ENCODE results near the gene SPTBN2. TPM values are rescaled to one million over a fixed set of nuclear protein-coding genes. Genes with fewer than 3 reads are reported as not detected.

Gene SPTBN2
- total and polyA plus RNA-seq, 2 of the 4 experiments (the other 2 are of a cell fraction): 0.18 to 0.41 TPM

DNA sequence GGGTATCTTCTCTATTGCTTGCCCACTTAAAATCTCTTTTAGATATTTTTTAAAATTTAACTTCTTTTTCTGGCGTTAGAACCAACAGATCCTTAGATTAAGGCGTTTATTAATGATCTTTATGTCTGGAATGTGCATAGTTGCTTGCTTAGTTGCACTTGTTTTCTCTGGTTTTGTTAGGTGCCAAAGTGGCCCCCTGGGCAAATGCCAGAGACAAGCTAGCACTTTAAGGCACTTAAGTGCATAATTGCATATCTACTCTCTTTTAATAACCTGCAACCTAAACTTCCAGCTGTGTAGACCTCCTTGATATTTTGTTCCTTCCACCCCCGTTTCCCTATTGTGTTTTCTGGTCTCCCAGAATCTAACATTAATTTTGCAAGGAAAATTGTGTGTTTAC is 87.2 kb downstream of the SPTBN2 start:
- no peak overlapping the region for H3K4me3 ChIP-seq (ENCODE audit: insufficient read depth, low read depth, low read length)
- ATAC-seq (ENCODE audit: low read depth): no peak
- WGBS, 2 experiments (ENCODE audit: extremely low coverage in 2 of 2, insufficient read length in 1 of 2): no CpG with 5 or more reads among the region's 3 CpGs
- H2BK15ac ChIP-seq (ENCODE audit: low read depth, low read length): no peak overlapping the region
- no peak overlapping the region for H3K27ac ChIP-seq (ENCODE audit: insufficient read depth, low read length)
- H3K4me1 ChIP-seq (ENCODE audit: control insufficient read depth, insufficient read depth, low read length): peaks cover 25% of the 10 kb centered on the region
- no peak overlapping the region for H3K4ac ChIP-seq (ENCODE audit: low read depth, low read length)
- intact Hi-C loops (cut with micrococcal nuclease): loop anchor here (2.0 kb wide), 1 partner anchor 63 kb away; no protein-coding TSS in a partner anchor
- peak overlapping the region; percentile 79 for H3K4me2 ChIP-seq (ENCODE audit: low read depth, low read length)
- H4K5ac ChIP-seq (ENCODE audit: low read depth, low read length): no peak overlapping the region
- no TSS peak for BruUV-seq (replicated peaks)
- no peak overlapping the region for H4K91ac ChIP-seq (ENCODE audit: insufficient read depth, low read depth, low read length)
- no peak overlapping the region for H2AFZ ChIP-seq (replicated peaks; ENCODE audit: low read length, poor library complexity)
- no peak overlapping the region for H2AK5ac ChIP-seq (ENCODE audit: low read depth, low read length)
- no peak overlapping the region for H2BK5ac ChIP-seq (ENCODE audit: low read depth, low read length, poor library complexity, severe bottlenecking)
- TF ChIP-seq FOS (IDR thresholded peaks at IDR 0.05; ENCODE audit: low read depth, low read length) (no peak), POLR2A (IDR thresholded peaks at IDR 0.05; ENCODE audit: low read depth, low read length) (no peak), NFE2L2 (IDR thresholded peaks at IDR 0.05; ENCODE audit: low read depth, low read length) (no peak), RFX5 (IDR thresholded peaks at IDR 0.05; ENCODE audit: low read depth, low read length) (no peak), SMC3 (IDR thresholded peaks at IDR 0.05; ENCODE audit: low read depth, low read length) (no peak), MAZ (IDR thresholded peaks at IDR 0.05; ENCODE audit: borderline replicate concordance, low read depth, low read length) (no peak), RAD21 (IDR thresholded peaks at IDR 0.05; ENCODE audit: low read length) (no peak), MXI1 (IDR thresholded peaks at IDR 0.05; ENCODE audit: borderline replicate concordance, low read depth, low read length) (no peak), BHLHE40 (IDR thresholded peaks at IDR 0.05; ENCODE audit: low read depth, low read length) (no peak), RCOR1 (IDR thresholded peaks at IDR 0.05; ENCODE audit: insufficient replicate concordance, low read length) (no peak)
- TF ChIP-seq, protein P1, sequence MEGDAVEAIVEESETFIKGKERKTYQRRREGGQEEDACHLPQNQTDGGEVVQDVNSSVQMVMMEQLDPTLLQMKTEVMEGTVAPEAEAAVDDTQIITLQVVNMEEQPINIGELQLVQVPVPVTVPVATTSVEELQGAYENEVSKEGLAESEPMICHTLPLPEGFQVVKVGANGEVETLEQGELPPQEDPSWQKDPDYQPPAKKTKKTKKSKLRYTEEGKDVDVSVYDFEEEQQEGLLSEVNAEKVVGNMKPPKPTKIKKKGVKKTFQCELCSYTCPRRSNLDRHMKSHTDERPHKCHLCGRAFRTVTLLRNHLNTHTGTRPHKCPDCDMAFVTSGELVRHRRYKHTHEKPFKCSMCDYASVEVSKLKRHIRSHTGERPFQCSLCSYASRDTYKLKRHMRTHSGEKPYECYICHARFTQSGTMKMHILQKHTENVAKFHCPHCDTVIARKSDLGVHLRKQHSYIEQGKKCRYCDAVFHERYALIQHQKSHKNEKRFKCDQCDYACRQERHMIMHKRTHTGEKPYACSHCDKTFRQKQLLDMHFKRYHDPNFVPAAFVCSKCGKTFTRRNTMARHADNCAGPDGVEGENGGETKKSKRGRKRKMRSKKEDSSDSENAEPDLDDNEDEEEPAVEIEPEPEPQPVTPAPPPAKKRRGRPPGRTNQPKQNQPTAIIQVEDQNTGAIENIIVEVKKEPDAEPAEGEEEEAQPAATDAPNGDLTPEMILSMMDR (conservative IDR thresholded peaks at IDR 0.05; ENCODE audit: low read depth, low read length): no peak
- TF ChIP-seq, protein P2, sequence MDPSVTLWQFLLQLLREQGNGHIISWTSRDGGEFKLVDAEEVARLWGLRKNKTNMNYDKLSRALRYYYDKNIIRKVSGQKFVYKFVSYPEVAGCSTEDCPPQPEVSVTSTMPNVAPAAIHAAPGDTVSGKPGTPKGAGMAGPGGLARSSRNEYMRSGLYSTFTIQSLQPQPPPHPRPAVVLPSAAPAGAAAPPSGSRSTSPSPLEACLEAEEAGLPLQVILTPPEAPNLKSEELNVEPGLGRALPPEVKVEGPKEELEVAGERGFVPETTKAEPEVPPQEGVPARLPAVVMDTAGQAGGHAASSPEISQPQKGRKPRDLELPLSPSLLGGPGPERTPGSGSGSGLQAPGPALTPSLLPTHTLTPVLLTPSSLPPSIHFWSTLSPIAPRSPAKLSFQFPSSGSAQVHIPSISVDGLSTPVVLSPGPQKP (IDR thresholded peaks at IDR 0.05; ENCODE audit: borderline replicate concordance, low read depth, low read length): no peak
- TF ChIP-seq, protein P3, sequence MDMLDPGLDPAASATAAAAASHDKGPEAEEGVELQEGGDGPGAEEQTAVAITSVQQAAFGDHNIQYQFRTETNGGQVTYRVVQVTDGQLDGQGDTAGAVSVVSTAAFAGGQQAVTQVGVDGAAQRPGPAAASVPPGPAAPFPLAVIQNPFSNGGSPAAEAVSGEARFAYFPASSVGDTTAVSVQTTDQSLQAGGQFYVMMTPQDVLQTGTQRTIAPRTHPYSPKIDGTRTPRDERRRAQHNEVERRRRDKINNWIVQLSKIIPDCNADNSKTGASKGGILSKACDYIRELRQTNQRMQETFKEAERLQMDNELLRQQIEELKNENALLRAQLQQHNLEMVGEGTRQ (IDR thresholded peaks at IDR 0.05; ENCODE audit: low read depth, low read length): no peak
- no peak overlapping the region for H3K56ac ChIP-seq (ENCODE audit: extremely low read depth, insufficient read depth, low read length)
- no peak overlapping the region for H2BK20ac ChIP-seq (ENCODE audit: low read depth, low read length)
- no peaks in the 10 kb centered on the region for H3K27me3 ChIP-seq (ENCODE audit: control insufficient read depth, insufficient read depth, low read length)
- H3K18ac ChIP-seq (ENCODE audit: low read depth, low read length): no peak overlapping the region
- dilution Hi-C loops (cut with HindIII; ENCODE audit: low sequenced_read_pairs, unreplicated experiment): no loop called here
- ChIA-PET CTCF (interaction anchor here (0.7 kb wide), 1 partner anchor 317 kb away, joined by 3 read pairs; the partner anchor contains the start of gene PC), POLR2A (ENCODE audit: unreplicated experiment) (no interaction called here)
- DNase-seq: no peak
- peaks cover 43% of the 10 kb centered on the region for H3K36me3 ChIP-seq (ENCODE audit: control insufficient read depth, insufficient read depth, low read length)
- H2BK120ac ChIP-seq (ENCODE audit: low read depth, low read length): no peak overlapping the region
- no peak overlapping the region for H4K8ac ChIP-seq (ENCODE audit: low read depth in 2 of 2, low read length in 2 of 2)
- H2AK9ac ChIP-seq (replicated peaks; ENCODE audit: low read depth, low read length, poor library complexity): no peak overlapping the region
- no peak overlapping the region for H3K9ac ChIP-seq (ENCODE audit: low read depth, low read length)
- no peaks in the 10 kb centered on the region for H3K9me3 ChIP-seq (ENCODE audit: control insufficient read depth, insufficient read depth, low read length)
- H3K23ac ChIP-seq (ENCODE audit: low read depth, low read length): no peak overlapping the region
- H3K14ac ChIP-seq (replicated peaks; ENCODE audit: low read depth, low read length): no peak overlapping the region
- H4K20me1 ChIP-seq (ENCODE audit: insufficient read depth, low read length): peaks cover 93% of the 10 kb centered on the region
- peaks cover 24 to 88% of the 10 kb centered on the region in 2 experiments for H3K79me1 ChIP-seq (ENCODE audit: low read depth in 1 of 2, low read length in 2 of 2)
- in situ Hi-C loops (cut with MboI; ENCODE audit: low sequenced_read_pairs): no loop called here
- peaks cover 20% of the 10 kb centered on the region for H3K9me1 ChIP-seq (ENCODE audit: insufficient read depth, low read length)
